ENCODE results near the gene SORT1.

DNA sequence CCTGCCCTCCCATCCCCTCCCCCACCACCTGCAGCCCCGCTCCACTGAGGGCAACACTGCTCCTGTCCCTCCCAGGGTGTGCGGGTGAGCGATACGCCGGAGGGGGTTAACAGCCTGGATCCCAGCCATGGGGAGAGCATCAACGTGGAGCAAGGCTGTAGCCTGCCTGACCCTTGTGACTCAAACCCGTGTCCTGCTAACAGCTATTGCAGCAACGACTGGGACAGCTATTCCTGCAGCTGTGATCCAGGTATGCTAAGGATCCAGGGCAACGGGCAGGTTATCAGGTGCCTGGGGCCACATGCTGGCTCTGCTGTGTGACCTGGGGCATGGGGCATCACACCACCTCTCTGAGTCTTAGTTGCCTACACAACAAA lies 133.4 kb downstream of the SORT1 start:
- TF ChIP-seq, protein P1, sequence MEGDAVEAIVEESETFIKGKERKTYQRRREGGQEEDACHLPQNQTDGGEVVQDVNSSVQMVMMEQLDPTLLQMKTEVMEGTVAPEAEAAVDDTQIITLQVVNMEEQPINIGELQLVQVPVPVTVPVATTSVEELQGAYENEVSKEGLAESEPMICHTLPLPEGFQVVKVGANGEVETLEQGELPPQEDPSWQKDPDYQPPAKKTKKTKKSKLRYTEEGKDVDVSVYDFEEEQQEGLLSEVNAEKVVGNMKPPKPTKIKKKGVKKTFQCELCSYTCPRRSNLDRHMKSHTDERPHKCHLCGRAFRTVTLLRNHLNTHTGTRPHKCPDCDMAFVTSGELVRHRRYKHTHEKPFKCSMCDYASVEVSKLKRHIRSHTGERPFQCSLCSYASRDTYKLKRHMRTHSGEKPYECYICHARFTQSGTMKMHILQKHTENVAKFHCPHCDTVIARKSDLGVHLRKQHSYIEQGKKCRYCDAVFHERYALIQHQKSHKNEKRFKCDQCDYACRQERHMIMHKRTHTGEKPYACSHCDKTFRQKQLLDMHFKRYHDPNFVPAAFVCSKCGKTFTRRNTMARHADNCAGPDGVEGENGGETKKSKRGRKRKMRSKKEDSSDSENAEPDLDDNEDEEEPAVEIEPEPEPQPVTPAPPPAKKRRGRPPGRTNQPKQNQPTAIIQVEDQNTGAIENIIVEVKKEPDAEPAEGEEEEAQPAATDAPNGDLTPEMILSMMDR (conservative IDR thresholded peaks at IDR 0.05; ENCODE audit: low read depth, low read length) = no peak
- no peak for TF ChIP-seq EZH2 (IDR thresholded peaks at IDR 0.05; ENCODE audit: borderline replicate concordance, low read depth, low read length, poor library complexity, severe bottlenecking)

Data from A673 (cell line).